Stimulated activated CD4-positive, alpha-beta T cell treated with anti-CD3 and anti-CD28 coated beads, TNF-alpha, amount 100 ng/mL, for 24 hours (primary cell): ENCODE measurements around the gene ATP6V1A.
"Not testable (repeated sequence)": the region's sequence is repeated elsewhere in the genome, so short reads cannot be mapped to it uniquely, and the experiment has no call there.

ENCODE experiments used
- DNase-seq, 3 experiments: peaks; one replicate each; pipeline ENCODE4 v3.0.0-alpha.2; 2020; ENCODE audit warnings: low read depth in 3 of 3

ATP6V1A gene

DNA sequence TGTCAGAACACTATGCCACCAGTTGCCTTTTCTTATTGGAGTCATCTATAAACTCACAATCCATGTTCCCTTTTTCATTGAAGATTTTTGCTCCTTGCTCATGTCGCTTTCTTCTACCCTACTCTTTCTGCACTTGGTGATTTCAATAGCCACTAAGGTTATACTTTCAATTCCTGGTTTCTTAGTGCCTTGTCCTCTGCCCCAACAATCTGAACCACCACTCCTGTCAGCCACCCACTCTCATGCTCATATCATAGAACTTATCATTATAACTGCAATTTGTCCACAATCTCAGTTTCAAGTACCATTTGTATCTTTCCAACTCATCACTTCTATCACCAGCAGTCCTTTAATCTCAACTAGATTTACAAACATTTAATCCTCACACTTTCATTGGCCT is 81.8 kb downstream of the ATP6V1A start:
- DNase-seq, result no peak

DNA sequence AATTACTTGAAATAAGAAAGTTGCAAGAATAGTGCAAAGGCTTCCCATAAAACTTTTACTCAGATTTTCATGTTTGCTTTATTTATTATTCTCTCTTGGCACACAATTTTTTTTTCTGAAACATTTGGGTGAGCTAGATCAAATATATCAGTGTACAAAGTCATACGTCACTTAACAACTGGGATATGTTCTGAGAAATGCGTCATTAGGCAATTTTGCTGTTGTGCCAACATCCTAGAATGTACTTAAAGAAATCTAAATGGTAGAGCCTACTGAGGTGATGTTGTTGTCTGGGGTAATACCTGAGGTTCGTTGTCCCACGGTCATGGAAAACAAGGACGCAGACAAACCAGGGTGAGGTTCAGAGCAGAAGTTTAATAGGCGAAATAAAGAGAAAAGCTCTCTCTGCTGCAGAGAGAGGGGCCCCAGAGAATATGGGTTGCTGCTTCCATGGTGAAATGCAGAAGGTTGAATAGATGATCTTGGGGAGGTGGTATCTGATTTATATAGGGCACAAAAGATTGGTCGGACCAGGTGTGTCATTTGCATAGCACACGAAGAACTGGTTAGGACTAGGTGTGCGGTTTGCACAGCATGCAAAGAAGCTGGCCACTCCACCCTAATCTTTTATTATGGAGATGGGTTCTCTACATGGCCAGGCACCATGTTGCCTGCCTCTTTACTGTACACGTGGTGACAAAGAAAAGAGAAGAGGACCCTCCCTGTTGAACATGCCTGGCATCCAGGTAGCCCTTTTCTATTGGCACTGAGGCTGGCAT is 82.9 kb downstream of the ATP6V1A start:
- no peak for DNase-seq

DNA sequence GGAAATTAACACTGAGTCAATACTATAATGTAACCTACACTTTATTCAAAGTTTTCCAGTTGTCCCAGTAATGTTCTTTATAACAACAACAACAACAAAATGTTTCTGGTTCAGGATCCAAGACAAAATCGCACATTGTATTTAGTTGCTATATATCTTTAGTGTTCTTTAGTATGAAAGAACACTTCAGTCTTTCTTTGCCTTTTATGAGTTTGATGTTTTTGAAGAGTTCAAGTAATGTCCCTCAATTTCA is 84.2 kb downstream of the ATP6V1A start:
- no peak for DNase-seq

DNA sequence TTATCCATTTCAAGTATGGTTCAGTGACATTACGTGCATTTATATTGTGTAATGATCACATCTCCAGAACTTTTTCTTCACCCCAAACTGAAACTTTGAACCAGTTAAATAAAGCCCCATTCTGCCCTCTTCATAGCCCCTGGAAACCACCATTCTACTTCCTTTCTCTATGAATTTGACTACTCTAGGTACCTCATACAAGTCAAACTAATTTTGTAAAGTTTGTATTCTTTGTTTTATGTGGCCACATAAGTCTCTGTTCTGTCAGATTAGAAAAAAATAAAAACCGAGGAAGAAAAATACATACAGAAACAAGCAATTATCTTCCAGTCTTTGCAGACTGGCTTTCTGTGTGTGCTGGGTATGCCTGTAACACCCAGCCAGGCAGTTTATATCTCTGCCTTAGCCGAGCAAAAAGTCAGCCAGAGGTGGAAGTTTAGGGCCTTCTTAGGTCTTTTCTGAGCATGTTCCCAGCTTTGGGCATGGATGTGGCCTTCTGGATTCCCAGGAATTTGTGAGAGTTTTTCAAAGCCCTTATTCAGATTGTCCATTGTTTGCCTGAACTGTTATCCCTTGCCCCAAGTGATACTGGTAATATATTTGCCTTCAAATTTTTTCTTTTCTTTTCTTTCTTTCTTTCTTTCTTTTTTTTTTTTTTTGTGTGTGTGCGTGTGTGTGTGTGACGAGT is 85.8 kb downstream of the ATP6V1A start:
- DNase-seq, result no peak

DNA sequence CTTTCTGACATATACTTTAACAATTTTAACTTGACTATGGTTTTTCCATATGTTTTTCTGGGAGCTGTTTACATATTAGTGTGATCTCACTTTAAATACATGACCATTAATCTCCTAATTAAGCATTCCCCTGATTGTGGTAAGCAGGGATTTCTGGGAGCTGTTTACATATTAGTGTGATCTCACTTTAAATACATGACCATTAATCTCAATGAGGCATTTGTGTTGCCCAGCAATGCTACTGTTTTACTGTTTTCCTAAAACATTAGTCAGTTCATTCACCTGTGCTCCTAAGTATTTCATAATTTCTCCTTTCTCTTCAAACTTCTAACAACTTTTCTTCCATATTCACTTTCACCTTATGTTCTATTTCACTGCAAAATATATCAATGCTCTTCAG is 88.1 kb downstream of the ATP6V1A start:
- no peak for DNase-seq

DNA sequence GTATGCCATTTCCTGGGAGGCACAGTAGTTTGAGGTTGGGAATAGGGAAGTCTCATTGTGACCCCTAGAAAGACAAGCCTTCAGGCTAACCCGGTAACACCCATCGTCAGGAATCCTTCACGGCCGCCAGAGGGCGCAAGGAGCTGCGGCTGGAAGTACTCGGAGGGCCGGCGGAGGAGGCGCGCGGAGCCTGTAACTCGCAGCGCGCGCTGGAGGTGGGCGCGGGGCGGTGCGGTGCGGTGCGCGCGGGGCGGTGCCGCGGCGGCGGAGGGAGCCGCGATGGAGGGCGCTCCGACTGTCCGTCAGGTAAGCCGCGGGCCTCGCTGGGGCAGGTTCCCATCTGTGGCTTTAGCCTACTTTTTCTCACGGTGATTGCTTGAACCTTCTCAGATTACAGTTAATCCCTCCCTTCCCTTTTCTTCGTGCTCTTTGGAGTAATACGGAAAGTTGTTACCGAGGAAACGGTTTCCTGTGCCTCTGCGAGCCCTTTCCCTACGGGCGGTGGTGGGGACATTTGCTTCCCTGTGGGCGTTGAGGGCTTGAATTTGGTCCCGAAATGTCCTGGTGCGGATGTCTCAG is 91.9 kb downstream of the ATP6V1A start, which contains the start of gene GRAMD1C:
Gene GRAMD1C, plus strand, starts transcription at position 158 of the 579 bp plus-strand sequence. Its CDS starts 122 bp downstream, at position 280.
- DNase-seq, result peak; percentile 64 to 80 (median 66)

DNA sequence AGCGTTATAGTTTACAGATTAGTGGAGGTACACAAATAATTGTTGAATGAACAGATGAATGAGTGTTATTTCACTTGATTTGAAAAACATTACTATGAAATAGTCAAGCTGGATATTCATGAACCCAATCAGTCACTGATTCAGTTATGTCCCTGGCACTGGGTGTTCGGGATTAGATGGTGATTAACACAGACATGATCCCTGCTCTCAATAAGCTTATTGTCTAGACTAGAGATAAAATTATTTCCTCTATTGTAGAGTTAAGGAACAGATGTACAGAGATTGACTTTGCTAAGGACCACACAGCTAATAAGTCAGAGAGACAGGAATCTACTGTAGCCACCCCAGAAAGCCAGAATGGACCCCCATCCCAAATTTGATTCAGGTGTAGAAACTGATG is 92.7 kb downstream of the ATP6V1A start:
- DNase-seq, result no peak

DNA sequence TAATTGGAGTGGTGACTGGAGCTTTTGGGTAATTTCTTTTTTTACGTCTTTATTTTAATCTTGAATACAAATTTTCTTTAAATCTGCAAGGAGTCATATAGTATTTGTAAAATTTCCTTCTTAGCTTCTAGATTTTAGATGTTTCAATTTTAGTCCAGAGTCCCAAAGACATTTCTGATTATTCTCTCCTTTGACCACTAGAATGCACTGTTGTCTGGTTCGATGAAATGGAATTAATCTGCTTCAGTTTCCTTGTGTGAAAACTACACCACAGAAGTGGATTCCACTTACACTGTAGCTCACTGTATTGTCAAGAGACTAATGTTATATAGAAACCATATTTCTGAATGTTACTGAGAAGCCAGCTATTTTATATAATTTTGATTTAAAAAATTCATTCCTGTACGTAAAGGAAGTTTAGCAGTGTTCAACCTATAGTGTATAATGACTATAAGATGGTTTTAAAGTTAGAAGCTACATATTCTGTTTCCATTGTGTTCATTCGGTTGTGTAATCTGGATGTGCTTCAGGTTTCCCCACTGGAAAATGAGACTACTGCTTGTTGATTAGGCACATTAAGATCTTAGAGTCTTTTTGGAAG is 97.9 kb downstream of the ATP6V1A start:
- DNase-seq, result no peak

DNA sequence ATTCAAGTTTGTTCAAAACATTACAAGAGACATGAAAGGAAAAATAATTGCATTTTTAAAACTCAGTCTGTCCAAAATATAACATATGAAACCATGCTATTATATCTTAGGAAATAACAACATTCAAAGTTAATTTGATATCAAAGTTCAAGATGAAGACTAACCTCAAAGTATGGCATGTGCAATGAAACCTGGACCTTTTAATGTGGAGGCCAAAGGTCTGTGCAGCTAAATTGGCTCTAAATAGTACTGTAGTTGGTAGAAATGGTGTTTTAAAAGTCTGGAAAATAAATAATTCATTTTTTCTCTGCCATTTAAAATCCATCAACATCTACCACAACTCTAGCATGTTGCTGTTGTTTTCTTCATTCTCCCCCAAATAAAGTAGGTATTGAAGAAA is 100.4 kb downstream of the ATP6V1A start:
- DNase-seq, result no peak

DNA sequence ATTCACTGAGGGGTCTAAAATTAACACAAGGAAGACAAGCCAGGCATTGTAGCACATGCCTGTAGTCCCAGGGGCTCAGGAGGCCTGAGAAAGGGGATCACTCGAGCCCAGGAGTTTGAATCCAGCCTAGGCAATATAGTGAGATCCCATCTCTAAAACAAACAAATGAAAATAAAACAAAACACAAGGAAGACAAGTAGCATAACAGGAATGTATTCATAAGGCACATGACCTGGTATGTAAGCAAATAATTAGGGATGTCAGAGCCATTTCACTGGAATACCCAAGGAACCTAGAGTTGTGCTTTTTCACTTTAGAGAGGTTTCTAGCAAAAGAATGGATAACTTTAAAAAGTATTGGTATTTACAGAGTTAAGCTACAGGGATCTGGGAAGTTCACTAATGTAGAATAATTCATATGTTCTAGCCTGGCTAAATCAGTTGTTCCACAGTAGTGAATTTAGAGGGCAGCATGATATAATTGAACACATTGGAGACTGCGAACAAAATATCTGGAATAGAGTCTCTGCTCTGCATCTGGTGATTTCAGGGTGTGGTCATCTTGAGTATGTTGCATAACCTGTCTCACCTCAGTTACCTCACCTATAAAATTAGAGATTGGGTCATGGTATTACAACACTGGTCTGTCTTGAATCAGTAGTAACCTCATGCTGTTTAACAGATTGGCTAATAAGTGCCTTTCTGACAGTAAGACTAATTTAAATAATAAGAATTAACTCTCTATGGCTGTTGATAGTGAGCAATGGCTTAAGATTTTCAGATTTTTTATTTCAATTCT is 101.0 kb downstream of the ATP6V1A start:
- DNase-seq, result no peak

DNA sequence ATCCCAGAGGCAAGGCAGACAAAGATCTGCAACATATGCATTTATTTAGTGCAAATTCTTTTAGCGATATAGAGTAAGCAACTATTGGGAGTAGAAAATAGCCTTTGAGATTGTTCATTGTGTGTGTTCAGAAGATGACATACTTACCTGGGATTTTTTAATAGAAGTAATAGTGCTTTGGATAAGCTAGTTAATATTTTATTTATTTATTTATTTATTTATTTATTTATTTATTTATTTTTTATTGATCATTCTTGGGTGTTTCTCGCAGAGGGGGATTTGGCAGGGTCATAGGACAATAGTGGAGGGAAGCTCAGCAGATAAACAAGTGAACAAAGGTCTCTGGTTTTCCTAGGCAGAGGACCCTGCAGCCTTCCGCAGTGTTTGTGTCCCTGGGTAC is 102.2 kb downstream of the ATP6V1A start:
- DNase-seq, result not testable (repeated sequence)

DNA sequence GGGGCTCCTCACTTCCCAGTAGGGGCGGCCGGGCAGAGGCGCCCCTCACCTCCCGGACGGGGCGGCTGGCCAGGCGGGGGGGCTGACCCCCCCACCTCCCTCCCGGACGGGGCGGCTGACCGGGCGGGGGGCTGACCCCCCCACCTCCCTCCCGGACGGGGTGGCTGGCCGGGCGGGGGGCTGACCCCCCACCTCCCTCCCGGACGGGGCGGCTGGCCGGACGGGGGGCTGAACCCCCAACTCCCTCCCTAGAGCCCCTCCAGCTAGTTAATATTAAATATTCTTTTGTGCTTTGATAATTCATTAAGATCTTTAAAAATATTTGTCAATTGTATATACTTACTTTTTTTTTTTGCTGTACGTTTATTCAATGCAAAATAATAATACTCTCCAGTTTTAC is 103.0 kb downstream of the ATP6V1A start:
- DNase-seq, result not testable (repeated sequence)

DNA sequence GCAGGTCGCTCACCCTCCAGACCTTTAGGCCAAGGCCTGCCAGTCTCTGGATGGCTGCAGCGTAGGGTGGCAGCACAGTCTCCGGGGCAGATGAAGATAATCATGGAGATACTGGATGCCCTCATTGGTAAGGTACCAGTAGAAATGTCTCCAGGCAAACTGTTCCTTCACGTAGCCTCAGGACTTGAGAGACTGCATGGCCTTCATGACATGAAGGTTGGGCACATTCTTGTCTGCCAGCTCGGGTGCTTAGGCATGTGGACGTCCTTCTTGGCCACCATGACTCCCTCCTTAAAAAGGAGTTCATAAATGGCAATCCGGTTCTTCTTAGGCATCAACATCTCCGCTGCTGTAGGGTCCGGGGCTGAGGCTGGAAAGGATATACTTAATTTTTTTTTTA is 103.6 kb downstream of the ATP6V1A start:
- DNase-seq, result not testable (repeated sequence)

DNA sequence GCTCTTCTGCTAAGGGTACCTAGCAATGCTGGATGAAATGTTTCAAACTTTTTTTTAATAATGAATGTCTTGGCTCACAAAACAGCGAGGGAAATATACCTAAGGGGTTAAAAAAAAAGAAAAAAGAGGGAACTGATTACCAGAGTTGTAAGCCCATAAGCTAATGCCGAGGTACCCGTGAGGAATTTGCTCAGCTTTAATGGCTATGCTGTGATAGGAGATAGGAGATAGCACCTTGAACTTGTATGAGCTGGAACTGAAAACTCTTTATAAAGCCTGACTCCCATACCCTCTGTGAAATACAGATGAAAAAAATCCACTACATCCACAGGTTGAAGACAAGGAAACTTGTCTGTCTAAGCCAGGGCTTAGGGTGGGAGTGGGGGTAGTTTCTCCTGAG is 105.7 kb downstream of the ATP6V1A start:
- no peak for DNase-seq
